ENCODE results near the gene GALNT16.

Gene GALNT16

GRCh38 chr14:69358966-69359365 is 99.0 kb downstream of the GALNT16 start:
- H3K9me3 ChIP-seq (ENCODE audit: insufficient read depth, low read depth, low read length): no peaks in the 10 kb centered on the region
- H3K27me3 ChIP-seq (ENCODE audit: insufficient read depth, low read length, poor library complexity, severe bottlenecking): no peaks in the 10 kb centered on the region
- H3K4me3 ChIP-seq (ENCODE audit: low read length, poor library complexity, severe bottlenecking): no peak overlapping the region
- no peaks in the 10 kb centered on the region for H4K20me1 ChIP-seq (ENCODE audit: insufficient read depth, low read length, poor library complexity, severe bottlenecking)
- no peaks in the 10 kb centered on the region for H3K9me2 ChIP-seq (replicated peaks; ENCODE audit: low read depth, low read length)
- H3K79me2 ChIP-seq (ENCODE audit: insufficient read depth, low read length): no peaks in the 10 kb centered on the region
- TF ChIP-seq CTCF (conservative IDR thresholded peaks at IDR 0.05; ENCODE audit: low read length) (no peak), EZH2phosphoT487 (IDR thresholded peaks at IDR 0.05; ENCODE audit: borderline replicate concordance) (no peak)
- H3K36me3 ChIP-seq (ENCODE audit: insufficient read depth, low read length): no peaks in the 10 kb centered on the region
- no peak overlapping the region for H3K9ac ChIP-seq (ENCODE audit: low read depth, low read length, poor library complexity, severe bottlenecking)
- peaks cover 13% of the 10 kb centered on the region for H3K4me1 ChIP-seq (ENCODE audit: insufficient read depth, low read length, poor library complexity, severe bottlenecking)
- H2AFZ ChIP-seq (ENCODE audit: low read length): no peak overlapping the region
- no peak overlapping the region for H3K4me2 ChIP-seq (ENCODE audit: low read depth, low read length, poor library complexity, severe bottlenecking)
- H3F3A ChIP-seq (ENCODE audit: low read depth): no peaks in the 10 kb centered on the region

GRCh38 chr14:69360438-69361108 is 100.6 kb downstream of the GALNT16 start:
- Histone ChIP-seq H3K4me3 (ENCODE audit: low read length, poor library complexity, severe bottlenecking) (no peak overlapping the region), H3F3A (ENCODE audit: low read depth) (no peaks in the 10 kb centered on the region), H3K36me3 (ENCODE audit: insufficient read depth, low read length) (no peaks in the 10 kb centered on the region), H2AFZ (ENCODE audit: low read length) (peak overlapping the region; percentile 3; the same call in 1 of the 2 replicates), H3K9me3 (ENCODE audit: insufficient read depth, low read depth, low read length) (no peaks in the 10 kb centered on the region), H3K4me2 (ENCODE audit: low read depth, low read length, poor library complexity, severe bottlenecking) (no peak overlapping the region), H3K9me2 (replicated peaks; ENCODE audit: low read depth, low read length) (no peaks in the 10 kb centered on the region), H3K4me1 (ENCODE audit: insufficient read depth, low read length, poor library complexity, severe bottlenecking) (peaks cover 7% of the 10 kb centered on the region), H3K27me3 (ENCODE audit: insufficient read depth, low read length, poor library complexity, severe bottlenecking) (no peaks in the 10 kb centered on the region), H4K20me1 (ENCODE audit: insufficient read depth, low read length, poor library complexity, severe bottlenecking) (no peaks in the 10 kb centered on the region), H3K9ac (ENCODE audit: low read depth, low read length, poor library complexity, severe bottlenecking) (no peak overlapping the region), H3K79me2 (ENCODE audit: insufficient read depth, low read length) (no peaks in the 10 kb centered on the region)
- TF ChIP-seq CTCF (conservative IDR thresholded peaks at IDR 0.05; ENCODE audit: low read length) (no peak), EZH2phosphoT487 (IDR thresholded peaks at IDR 0.05; ENCODE audit: borderline replicate concordance) (no peak)

GRCh38 chr14:69363055-69363454 is 103.1 kb downstream of the GALNT16 start:
- Histone ChIP-seq H3K9ac (ENCODE audit: low read depth, low read length, poor library complexity, severe bottlenecking) (no peak overlapping the region), H3K79me2 (ENCODE audit: insufficient read depth, low read length) (no peaks in the 10 kb centered on the region), H3K27me3 (ENCODE audit: insufficient read depth, low read length, poor library complexity, severe bottlenecking) (no peaks in the 10 kb centered on the region), H3K9me2 (replicated peaks; ENCODE audit: low read depth, low read length) (no peaks in the 10 kb centered on the region), H4K20me1 (ENCODE audit: insufficient read depth, low read length, poor library complexity, severe bottlenecking) (no peaks in the 10 kb centered on the region), H3K4me1 (ENCODE audit: insufficient read depth, low read length, poor library complexity, severe bottlenecking) (peaks cover 7% of the 10 kb centered on the region), H3K4me3 (ENCODE audit: low read length, poor library complexity, severe bottlenecking) (no peak overlapping the region), H3K4me2 (ENCODE audit: low read depth, low read length, poor library complexity, severe bottlenecking) (no peak overlapping the region), H3K9me3 (ENCODE audit: insufficient read depth, low read depth, low read length) (no peaks in the 10 kb centered on the region), H2AFZ (ENCODE audit: low read length) (no peak overlapping the region), H3F3A (ENCODE audit: low read depth) (no peaks in the 10 kb centered on the region), H3K36me3 (ENCODE audit: insufficient read depth, low read length) (no peaks in the 10 kb centered on the region)
- TF ChIP-seq EZH2phosphoT487 (IDR thresholded peaks at IDR 0.05; ENCODE audit: borderline replicate concordance): no peak
- no peak; the same call in 1 of the 2 replicates for TF ChIP-seq CTCF (conservative IDR thresholded peaks at IDR 0.05; ENCODE audit: low read length)

Data from Loucy (cell line).